ENCODE data around the gene GOLGA8M. TPM values are rescaled to one million over a fixed set of nuclear protein-coding genes. Genes with fewer than 3 reads are reported as not detected.
"Not testable (repeated sequence)": the region's sequence is repeated elsewhere in the genome, so short reads cannot be mapped to it uniquely, and the experiment has no call there.

GOLGA8M gene
- total and polyA plus RNA-seq, 2 experiments from 2014 or later: 0.36 TPM; not detected in 1

GRCh38 chr15:28652538-28652937 lies 59.7 kb downstream of the GOLGA8M start:
- not testable (repeated sequence) for H3K36me3 ChIP-seq; H3K4me1 ChIP-seq (ENCODE audit: low read depth); H3K27ac ChIP-seq; H3K4me3 ChIP-seq; H3K27me3 ChIP-seq; H3K9me3 ChIP-seq (ENCODE audit: low read depth); DNase-seq (ENCODE audit: low read depth in 1 of 2, low spot score in 1 of 2)

Other genes with a start within 250 kb of the GOLGA8M start
- 0.15 TPM in 1 of 2 replicates, not detected in the other for gene GOLGA8G, start 179.4 kb downstream of the GOLGA8M start, total RNA-seq
- 0.12 TPM in 1 of 2 replicates, not detected in the other for gene GOLGA8G, start 179.4 kb downstream of the GOLGA8M start, polyA plus RNA-seq
- gene GOLGA6L25, start 158.9 kb downstream of the GOLGA8M start, total RNA-seq: not detected in 2 replicates
- not detected in 2 replicates for gene GOLGA6L25, start 158.9 kb downstream of the GOLGA8M start, polyA plus RNA-seq
- gene GOLGA6L7, start 136.2 kb upstream of the GOLGA8M start, total RNA-seq: not detected in 2 replicates
- 0.52 and 0.59 TPM in 2 replicates for gene GOLGA6L7, start 136.2 kb upstream of the GOLGA8M start, polyA plus RNA-seq
- gene APBA2, start 173.6 kb upstream of the GOLGA8M start, total RNA-seq: 25.9 and 33.2 TPM in 2 replicates
- gene APBA2, start 173.6 kb upstream of the GOLGA8M start, polyA plus RNA-seq: 20.5 and 22.8 TPM in 2 replicates